AG10803 (cell line): Measurements from ENCODE around the gene DPYSL4.

ENCODE experiments used
- DNase-seq: peaks from one replicate; pipeline ENCODE4 v3.0.0; 2010; ENCODE audit warnings: low read depth
- H3K4me3 ChIP-seq: 2 replicates; pipeline ENCODE4 v1.5.1; 2011; ENCODE audit warnings: mild to moderate bottlenecking, low read length, control low read depth
- TF ChIP-seq, protein P1 (sequence below): conservative IDR thresholded peaks from 2 replicates; pipeline ENCODE4 v1.5.1; 2011; ENCODE audit warnings: mild to moderate bottlenecking, low read length, control low read depth, inconsistent platforms

DPYSL4 gene

DNA sequence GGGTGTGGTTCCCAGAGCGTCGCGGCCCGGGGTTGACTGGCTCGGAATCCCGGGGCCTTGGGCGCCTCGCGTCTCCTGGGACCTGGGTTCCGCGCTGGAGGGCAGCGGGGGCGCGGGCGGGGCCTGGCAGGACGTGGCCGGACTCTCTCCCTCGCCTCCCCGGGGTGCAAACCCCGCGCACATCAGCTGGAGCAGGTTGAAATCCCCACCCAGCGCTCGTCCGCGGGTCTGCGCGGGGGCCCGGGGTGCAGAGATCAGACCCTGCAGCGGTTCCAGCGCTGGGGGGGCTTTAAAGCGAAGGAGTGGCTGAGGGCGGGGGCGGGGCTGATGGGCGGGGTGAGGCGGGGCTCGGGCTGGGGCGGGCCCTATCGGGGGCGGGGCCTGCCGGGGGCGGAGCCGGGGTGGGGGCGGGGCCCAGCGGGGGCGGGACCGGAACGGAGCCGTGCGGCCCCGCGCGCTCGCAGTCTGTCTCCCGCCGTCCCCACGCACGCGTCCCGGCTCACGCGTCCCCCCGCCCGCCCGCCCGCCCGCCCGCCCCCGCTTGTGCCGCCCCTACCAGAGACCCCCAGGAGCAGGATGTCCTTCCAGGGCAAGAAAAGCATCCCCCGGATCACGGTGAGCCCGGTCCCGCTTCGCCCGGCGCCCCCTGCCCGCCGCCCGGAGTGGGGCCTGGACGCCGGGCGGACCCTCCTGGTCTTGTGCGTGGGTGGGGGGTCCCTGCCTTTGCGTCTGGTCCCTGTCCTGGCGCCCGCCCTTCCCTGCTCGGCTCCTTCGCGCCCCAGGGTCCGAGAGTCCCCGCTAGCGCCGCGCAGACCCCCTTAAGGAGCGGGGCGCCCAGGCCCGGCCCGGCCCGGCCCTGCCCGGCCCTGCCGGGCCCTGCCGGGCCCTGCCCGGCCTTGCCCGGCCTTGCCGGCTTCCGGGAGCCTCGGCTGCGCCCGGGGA lies at the start of gene DPYSL4:
Gene DPYSL4, plus strand, starts transcription at position 461 of the 942 bp plus-strand sequence. Its CDS starts 116 bp downstream, at position 577.
- TF ChIP-seq, protein P1, sequence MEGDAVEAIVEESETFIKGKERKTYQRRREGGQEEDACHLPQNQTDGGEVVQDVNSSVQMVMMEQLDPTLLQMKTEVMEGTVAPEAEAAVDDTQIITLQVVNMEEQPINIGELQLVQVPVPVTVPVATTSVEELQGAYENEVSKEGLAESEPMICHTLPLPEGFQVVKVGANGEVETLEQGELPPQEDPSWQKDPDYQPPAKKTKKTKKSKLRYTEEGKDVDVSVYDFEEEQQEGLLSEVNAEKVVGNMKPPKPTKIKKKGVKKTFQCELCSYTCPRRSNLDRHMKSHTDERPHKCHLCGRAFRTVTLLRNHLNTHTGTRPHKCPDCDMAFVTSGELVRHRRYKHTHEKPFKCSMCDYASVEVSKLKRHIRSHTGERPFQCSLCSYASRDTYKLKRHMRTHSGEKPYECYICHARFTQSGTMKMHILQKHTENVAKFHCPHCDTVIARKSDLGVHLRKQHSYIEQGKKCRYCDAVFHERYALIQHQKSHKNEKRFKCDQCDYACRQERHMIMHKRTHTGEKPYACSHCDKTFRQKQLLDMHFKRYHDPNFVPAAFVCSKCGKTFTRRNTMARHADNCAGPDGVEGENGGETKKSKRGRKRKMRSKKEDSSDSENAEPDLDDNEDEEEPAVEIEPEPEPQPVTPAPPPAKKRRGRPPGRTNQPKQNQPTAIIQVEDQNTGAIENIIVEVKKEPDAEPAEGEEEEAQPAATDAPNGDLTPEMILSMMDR, result no peak

DNA sequence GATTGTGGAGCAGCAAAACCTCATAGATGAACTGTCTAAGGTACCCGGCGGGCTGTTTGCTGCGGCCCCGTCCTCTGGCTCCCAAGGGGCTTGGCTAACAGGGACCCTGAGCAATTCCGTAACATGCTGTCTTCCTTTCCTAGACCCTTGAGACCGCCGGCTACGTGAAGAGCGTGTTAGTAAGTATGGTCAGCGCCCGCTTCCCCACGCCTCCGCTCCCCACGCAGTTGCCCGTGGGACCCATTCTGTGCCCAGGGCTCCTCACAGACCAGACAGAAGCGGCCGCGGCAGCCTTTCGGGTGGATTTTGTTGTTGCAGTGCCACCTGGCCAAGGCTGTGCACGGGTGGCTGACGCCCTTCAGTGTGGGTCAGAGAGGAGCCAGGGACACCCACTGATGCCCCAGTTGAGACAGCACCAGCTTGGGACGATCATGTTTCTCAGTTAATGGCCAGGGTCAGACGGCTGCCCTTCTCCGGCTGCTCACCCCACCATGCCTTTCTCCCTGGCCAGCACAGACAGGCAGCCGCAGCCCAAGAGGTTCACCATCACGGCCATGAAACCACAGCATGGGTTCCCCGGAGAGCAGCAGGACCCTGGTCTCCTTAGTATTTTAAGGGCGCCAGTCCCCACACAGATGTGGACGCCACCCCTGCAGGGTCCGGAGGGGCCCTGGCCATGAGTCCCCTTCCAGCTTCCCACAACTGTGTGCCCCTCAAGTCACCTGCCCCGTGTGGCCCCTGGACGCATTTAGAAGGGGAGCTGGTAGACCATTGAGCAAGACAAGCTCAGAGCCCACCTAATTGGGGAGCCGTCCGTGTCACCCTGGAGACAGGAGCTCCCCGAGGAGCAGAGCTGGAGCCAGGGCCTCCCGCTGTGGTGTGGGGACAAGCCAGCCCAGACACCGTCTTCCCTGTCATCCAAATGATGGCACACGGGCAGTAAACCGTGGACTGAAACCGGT lies 49.4 kb upstream of the DPYSL4 start:
- DNase-seq, result no peak
- no peak overlapping the region for H3K4me3 ChIP-seq
- TF ChIP-seq, protein P1, result no peak

More for the DNA sequence above, at the start of gene DPYSL4:
- peak; percentile 5 for DNase-seq
- H3K4me3 ChIP-seq, result peak within 1 kb of the TSS; percentile 57

DNA sequence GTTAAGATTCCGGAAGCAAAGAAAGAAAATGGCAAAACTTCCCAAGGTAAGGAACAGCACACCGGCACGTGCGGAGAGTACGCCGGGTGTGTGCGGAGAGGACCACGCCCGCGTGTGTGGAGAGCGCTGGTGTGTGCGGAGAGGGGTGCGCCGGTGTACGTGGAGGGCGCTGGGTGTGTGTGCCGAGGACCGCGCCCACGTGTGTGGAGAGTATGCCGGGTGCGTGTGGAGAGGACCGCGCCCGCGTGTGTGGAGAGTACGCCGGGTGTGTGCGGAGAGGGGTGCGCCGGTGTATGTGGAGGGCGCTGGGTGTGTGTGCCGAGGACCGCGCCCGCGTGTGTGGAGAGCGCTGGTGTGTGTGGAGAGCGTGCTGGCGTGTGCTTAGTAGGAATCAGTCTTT lies 48.6 kb upstream of the DPYSL4 start:
- no peak for DNase-seq
- H3K4me3 ChIP-seq, result no peak overlapping the region
- TF ChIP-seq, protein P1, result no peak

DNA sequence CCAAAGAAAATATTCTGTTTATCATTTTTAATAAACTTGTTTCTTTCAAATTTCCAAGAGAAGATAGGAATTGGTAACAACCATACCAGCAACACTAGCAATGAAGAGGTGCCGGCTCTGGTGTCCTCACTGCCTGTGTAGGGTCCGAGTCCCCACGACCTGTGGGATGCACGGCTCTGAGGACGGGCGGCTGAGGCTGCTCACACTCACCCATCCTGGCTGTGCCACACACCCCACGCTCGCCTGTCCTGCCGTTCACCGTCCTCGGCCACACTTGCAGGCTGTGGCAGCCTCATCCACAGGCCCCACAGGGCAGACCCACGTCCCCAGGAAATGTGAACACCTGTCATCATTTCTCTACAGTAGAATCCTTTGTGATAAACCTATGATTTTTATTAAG lies 48.2 kb upstream of the DPYSL4 start:
- DNase-seq, result no peak
- TF ChIP-seq, protein P1, result no peak
- no peak overlapping the region for H3K4me3 ChIP-seq

DNA sequence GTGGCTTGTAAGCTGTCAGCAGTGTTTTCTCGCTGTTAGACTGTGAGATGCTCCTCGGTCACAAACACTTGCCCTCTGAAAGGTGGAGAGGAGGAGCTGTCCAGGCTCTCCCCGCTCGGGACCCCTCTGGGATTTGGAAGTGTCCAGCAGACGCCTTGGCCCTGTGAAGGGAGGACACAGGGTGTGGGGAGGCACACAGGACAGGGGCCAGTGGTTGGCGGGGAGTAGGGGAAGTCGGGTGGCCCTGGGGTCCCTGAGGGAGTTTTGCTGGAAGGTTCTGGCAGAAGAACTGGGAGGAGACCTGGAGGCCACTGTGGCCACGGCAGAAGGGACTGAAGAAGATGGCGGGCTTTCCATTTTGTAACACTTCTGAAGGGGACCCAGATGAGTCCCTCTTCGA lies 47.2 kb upstream of the DPYSL4 start:
- TF ChIP-seq, protein P1, result no peak

DNA sequence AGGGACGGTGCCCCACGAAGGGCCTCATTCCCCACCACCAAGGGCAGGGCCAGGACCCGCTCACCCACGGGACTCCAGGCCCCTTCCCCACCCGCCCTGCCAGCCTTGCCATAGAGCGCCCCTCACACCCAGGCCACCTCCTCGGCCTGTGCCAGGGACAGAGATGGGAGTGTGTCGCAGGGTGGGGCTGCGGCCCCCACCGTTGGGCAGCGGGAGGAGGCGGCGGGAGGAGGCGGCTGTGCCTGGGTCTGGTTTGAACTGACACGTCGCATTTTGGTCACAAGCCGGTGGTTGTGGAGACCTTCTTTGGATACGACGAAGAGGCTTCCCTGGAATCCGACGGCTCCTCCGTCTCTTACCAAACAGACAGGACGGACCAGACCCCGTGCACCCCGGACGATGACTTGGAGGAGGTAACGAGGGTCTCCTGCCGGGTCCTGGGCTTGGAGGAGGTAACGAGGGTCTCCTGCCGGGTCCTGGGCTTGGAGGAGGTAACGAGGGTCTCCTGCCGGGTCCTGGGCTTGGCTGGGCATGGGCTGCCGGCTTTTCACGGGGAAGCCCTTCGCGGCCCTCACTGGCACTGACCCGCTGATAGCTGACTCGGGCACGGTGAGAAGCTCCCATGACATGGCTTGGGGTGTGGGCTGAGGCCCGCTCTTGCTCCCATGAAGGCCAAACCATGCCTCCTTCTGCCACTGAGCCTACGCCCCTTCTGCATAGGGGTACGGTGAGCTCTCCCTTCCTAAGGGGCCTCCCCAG lies 46.4 kb upstream of the DPYSL4 start:
- no peak overlapping the region for H3K4me3 ChIP-seq
- TF ChIP-seq, protein P1, result no peak
- no peak for DNase-seq

More for the DNA sequence above, 47.2 kb upstream of the DPYSL4 start:
- no peak overlapping the region for H3K4me3 ChIP-seq
- no peak for DNase-seq
